Measurements from ENCODE around the gene RBM28. TPM values are rescaled to one million over a fixed set of nuclear protein-coding genes. Genes with fewer than 3 reads are reported as not detected.

RBM28 gene
- total RNA-seq, 2 donors from 2014 or later = 12.7 to 15.1 TPM

- Histone ChIP-seq H3K9me3 (no peaks in the 10 kb centered on the region), H3K36me3 (no peaks in the 10 kb centered on the region), H3K4me3 (peak overlapping the region in 1 of 2 donors; percentile 3), H3K27ac (no peak overlapping the region), H3K4me1 (peaks cover 0 to 29% of the 10 kb centered on the region in 2 donors), H3K27me3 (no peaks in the 10 kb centered on the region)
- DNase-seq (ENCODE audit: low spot score) = no peak
- no peak for TF ChIP-seq CTCF (IDR thresholded peaks at IDR 0.05)
Measured at GRCh38 chr7:128266883-128267594, 76.7 kb downstream of the RBM28 start.

DNA sequence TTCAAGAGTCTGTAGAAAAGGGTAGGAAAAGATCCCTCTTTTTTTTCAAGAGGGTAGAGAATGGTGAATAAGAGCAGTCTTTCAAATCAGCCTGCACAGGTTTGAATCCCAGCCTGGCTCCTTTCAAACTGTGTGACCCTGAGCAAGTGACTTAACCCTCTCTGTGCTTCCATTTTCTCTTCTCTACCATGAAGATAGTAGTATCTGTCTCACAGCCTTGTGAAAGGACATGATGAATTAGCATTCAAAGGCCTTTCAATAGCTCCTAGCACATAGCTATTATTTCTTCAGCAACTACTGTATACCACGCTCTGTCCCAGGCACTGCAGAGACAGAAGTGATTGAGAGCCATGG is 77.2 kb downstream of the RBM28 start:
- Histone ChIP-seq H3K36me3 (no peaks in the 10 kb centered on the region), H3K9me3 (no peaks in the 10 kb centered on the region), H3K4me1 (peaks cover 0 to 23% of the 10 kb centered on the region in 2 donors), H3K27ac (no peak overlapping the region), H3K27me3 (no peaks in the 10 kb centered on the region), H3K4me3 (peak overlapping the region in 1 of 2 donors; percentile 3)
- no peak for DNase-seq (ENCODE audit: low spot score)
- TF ChIP-seq CTCF (IDR thresholded peaks at IDR 0.05) = no peak

- Histone ChIP-seq H3K4me1 (peaks cover 0 to 17% of the 10 kb centered on the region in 2 donors), H3K27ac (no peak overlapping the region), H3K36me3 (no peaks in the 10 kb centered on the region), H3K4me3 (no peak overlapping the region), H3K9me3 (no peaks in the 10 kb centered on the region), H3K27me3 (no peaks in the 10 kb centered on the region)
- no peak for TF ChIP-seq CTCF (IDR thresholded peaks at IDR 0.05)
- DNase-seq (ENCODE audit: low spot score) = no peak
Measured at GRCh38 chr7:128265906-128266300, 77.8 kb downstream of the RBM28 start.

DNA sequence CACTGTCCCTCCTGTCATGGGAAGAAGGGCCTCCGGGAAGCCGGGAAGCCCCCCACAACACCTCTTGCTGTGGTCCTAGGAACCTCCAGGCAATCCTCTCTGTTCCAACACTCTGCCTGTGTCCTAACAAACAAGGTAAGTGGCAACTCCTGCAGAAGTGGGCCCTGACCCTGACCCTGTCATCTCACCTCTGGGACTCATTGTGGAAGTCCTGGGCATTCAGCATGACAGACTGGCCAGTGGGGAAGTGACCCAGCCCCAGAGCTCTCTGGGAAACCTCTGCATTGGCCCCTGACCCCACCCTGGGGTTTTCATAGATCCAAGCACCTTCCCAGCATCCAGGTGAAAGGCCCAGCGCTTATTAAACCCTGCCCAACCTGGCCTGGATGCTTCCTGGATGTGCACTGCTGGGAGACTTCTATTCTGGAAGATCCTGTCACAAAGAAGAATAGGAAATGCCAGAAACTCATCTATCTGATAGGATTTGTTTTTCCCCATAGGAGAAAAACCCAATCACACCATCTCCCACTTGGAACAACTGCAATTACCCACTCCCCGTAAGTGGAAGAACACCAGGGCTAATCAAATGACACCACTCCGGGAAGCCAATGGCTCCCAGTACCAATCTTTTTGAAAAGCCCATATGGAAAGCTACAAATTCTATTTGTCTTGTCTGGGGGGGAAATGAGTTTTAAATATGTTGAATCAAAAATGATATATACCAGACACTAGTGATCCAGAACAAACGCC is 78.4 kb downstream of the RBM28 start:
- DNase-seq (ENCODE audit: low spot score) = no peak
- no peaks in the 10 kb centered on the region for H3K27me3 ChIP-seq

DNA sequence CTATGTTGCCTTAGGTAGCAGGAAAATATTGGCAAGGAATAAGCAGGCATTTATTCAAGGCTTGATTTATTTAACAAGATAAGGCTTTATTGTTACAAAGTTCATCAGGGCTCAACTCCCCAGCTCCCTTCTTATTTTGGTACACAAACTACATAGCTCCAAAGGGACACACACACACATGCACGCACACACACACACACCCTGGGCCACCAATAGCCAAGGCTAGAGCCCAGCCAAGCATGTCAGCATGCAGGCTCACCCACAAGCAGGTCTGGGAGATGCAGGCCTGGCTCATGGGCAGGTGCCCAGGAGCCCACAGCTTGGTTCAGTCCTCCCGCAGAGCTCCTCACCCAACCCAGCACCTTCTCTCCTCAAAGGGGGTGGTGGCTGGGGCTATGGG is 79.2 kb downstream of the RBM28 start:
- no peak for DNase-seq (ENCODE audit: low spot score)
- no peaks in the 10 kb centered on the region for H3K36me3 ChIP-seq
- H3K27me3 ChIP-seq = no peaks in the 10 kb centered on the region
- TF ChIP-seq CTCF (IDR thresholded peaks at IDR 0.05) = no peak
- H3K9me3 ChIP-seq = no peaks in the 10 kb centered on the region
- H3K4me3 ChIP-seq = no peak overlapping the region
- no peak overlapping the region for H3K27ac ChIP-seq
- H3K4me1 ChIP-seq = peaks cover 0 to 12% of the 10 kb centered on the region in 2 donors

More for the DNA sequence above, 78.4 kb downstream of the RBM28 start:
- Histone ChIP-seq H3K9me3 (no peaks in the 10 kb centered on the region), H3K4me1 (peaks cover 0 to 12% of the 10 kb centered on the region in 2 donors), H3K4me3 (no peak overlapping the region), H3K27ac (no peak overlapping the region), H3K36me3 (no peaks in the 10 kb centered on the region)
- no peak for TF ChIP-seq CTCF (IDR thresholded peaks at IDR 0.05)

Data from right atrium auricular region (tissue), 2 donors.